OCI-LY7 (cell line): ENCODE results near the gene USF2. TPM values are rescaled to one million over a fixed set of nuclear protein-coding genes. Genes with fewer than 3 reads are reported as not detected.

Experiments used
- BruUV-seq: library from RNA; stranded (reverse); fragments of 400-500 nt; replicated peaks from 2 replicates; lab custom pipeline; 2021; lab: Mats Ljungman, UMichigan
- CTCF ChIA-PET: fragments of 300-600 bp; sonication (Branson Sonifier 250); formaldehyde crosslinking; loops from one replicate; lab custom pipeline; 2022; ENCODE audit warnings: antibody characterized with exemption; ENCODE audit not compliant: unreplicated experiment; lab: Charles Lee
- POLR2A ChIA-PET: fragments of 300-600 bp; sonication (Branson Sonifier 250); formaldehyde crosslinking; loops from one replicate; lab custom pipeline; 2022; ENCODE audit warnings: antibody characterized with exemption; lab: Charles Lee
- DNase-seq: peaks from one replicate; pipeline ENCODE4 v3.0.0-alpha.2; 2015; ENCODE audit warnings: low spot score
- H2AFZ ChIP-seq: fragments of 200-600 bp; sonication (generic), shearing (Covaris generic); 2 replicates; pipeline ENCODE4 v1.6.1; 2014; ENCODE audit warnings: mild to moderate bottlenecking, antibody characterized with exemption, low read length, moderate library complexity
- H3K27ac ChIP-seq: fragments of 200-600 bp; sonication (generic); 2 replicates; pipeline ENCODE4 v1.5.1; 2014; ENCODE audit warnings: mixed run types, low read depth, mild to moderate bottlenecking, moderate library complexity, low read length, inconsistent platforms; ENCODE audit not compliant: poor library complexity, severe bottlenecking
- H3K36me3 ChIP-seq: fragments of 200-600 bp; sonication (generic); 2 replicates; pipeline ENCODE4 v1.6.1; 2014; ENCODE audit warnings: mild to moderate bottlenecking, antibody characterized with exemption, low read length, moderate library complexity, mixed read lengths; ENCODE audit not compliant: insufficient read depth
- H3K4me1 ChIP-seq: fragments of 200-600 bp; sonication (generic); 2 replicates; pipeline ENCODE4 v1.5.1; 2014; ENCODE audit warnings: mild to moderate bottlenecking, low read length; ENCODE audit not compliant: insufficient read depth, poor library complexity, severe bottlenecking
- H3K4me2 ChIP-seq: fragments of 200-600 bp; sonication (generic); 2 replicates; pipeline ENCODE4 v1.6.1; 2014; ENCODE audit warnings: mild to moderate bottlenecking, low read length
- H3K4me3 ChIP-seq: fragments of 200-600 bp; sonication (generic); 2 replicates; pipeline ENCODE4 v1.5.1; 2014; ENCODE audit warnings: mild to moderate bottlenecking, low read depth, low read length; ENCODE audit not compliant: poor library complexity, severe bottlenecking
- H3K79me2 ChIP-seq: fragments of 200-600 bp; sonication (generic); 2 replicates; pipeline ENCODE4 v1.6.1; 2016; ENCODE audit warnings: low read depth, mild to moderate bottlenecking, low read length, moderate library complexity, mixed read lengths; ENCODE audit not compliant: insufficient read depth
- H3K9me2 ChIP-seq: fragments of 200-600 bp; sonication (generic); 2 replicates; pipeline ENCODE4 v1.6.1; 2016; ENCODE audit warnings: mild to moderate bottlenecking, low read length, mixed read lengths; ENCODE audit not compliant: insufficient read depth
- H3K9me3 ChIP-seq: fragments of 200-600 bp; sonication (generic); 2 replicates; pipeline ENCODE4 v1.6.1; 2014; ENCODE audit warnings: mild to moderate bottlenecking, mixed run types, low read length, mixed read lengths
- H4K20me1 ChIP-seq: fragments of 200-600 bp; sonication (generic); 2 replicates; pipeline ENCODE4 v1.6.1; 2014; ENCODE audit warnings: mild to moderate bottlenecking, antibody characterized with exemption, low read length, moderate library complexity, mixed read lengths; ENCODE audit not compliant: insufficient read depth
- EZH2phosphoT487 ChIP-seq: fragments of 200-600 bp; sonication (generic); IDR thresholded peaks from 2 replicates; pipeline ENCODE4 v1.6.1; 2018; ENCODE audit warnings: low read depth, borderline replicate concordance, mild to moderate bottlenecking, mixed run types, antibody characterized with exemption, low read length, moderate library complexity, mixed read lengths
- intact Hi-C: fragments of 100-400 bp; cut with micrococcal nuclease; formaldehyde crosslinking; loops from one replicate; pipeline ENCODE4 v1.10.0; 2022; ENCODE audit not compliant: unreplicated experiment
- total RNA-seq, 2 experiments: library from RNA; depleted of rRNA in 1 of 2; stranded (reverse); fragments of >200 nt in 1 of 2; shearing (Covaris generic) in 1 of 2; gene quantifications; 2 replicates each; pipeline ENCODE4 v1.2.3, GENCODE V29; 2014 to 2022
- TF ChIP-seq, protein P1 (sequence below): fragments of 200-600 bp; sonication (generic); conservative IDR thresholded peaks from 2 replicates; pipeline ENCODE4 v1.5.1; 2014; ENCODE audit warnings: mild to moderate bottlenecking, antibody characterized with exemption, low read length, moderate library complexity, mixed read lengths

Gene USF2
- total RNA-seq, 2 experiments from 2014 or later: 105 to 155 TPM

DNA sequence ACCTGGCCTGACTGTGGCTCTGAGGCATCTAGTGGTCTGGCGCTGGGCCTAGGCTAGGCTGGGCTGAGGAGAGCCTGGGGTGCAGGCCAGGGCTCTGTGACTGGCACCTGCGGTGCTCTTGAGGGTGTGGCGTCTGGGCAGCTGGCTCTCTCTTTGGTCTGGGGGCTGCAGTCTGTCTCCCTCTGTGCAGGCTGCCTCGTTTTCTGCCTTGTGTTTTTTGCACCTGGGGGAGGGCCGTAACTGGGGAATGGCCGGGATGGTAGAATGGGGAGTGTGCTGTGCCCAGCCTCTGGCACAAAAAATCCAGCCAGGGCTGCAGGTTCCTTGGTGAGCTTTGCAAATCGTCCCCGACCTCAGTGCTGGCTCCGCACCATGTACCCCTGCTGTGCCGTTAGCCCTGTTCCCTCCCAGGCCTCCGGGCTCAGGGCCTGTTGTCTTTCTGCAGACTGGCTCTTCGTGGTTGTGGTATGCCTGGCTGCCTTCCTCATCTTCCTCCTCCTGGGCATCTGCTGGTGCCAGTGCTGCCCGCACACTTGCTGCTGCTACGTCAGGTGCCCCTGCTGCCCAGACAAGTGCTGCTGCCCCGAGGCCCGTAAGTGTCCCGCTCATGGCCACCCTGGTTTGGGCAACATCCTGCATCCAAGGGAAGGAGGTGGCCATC is 6.5 kb upstream of the USF2 start:
- H3K9me2 ChIP-seq: no peaks in the 10 kb centered on the region
- TF ChIP-seq, protein P1, sequence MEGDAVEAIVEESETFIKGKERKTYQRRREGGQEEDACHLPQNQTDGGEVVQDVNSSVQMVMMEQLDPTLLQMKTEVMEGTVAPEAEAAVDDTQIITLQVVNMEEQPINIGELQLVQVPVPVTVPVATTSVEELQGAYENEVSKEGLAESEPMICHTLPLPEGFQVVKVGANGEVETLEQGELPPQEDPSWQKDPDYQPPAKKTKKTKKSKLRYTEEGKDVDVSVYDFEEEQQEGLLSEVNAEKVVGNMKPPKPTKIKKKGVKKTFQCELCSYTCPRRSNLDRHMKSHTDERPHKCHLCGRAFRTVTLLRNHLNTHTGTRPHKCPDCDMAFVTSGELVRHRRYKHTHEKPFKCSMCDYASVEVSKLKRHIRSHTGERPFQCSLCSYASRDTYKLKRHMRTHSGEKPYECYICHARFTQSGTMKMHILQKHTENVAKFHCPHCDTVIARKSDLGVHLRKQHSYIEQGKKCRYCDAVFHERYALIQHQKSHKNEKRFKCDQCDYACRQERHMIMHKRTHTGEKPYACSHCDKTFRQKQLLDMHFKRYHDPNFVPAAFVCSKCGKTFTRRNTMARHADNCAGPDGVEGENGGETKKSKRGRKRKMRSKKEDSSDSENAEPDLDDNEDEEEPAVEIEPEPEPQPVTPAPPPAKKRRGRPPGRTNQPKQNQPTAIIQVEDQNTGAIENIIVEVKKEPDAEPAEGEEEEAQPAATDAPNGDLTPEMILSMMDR: no peak
- TF ChIP-seq EZH2phosphoT487: no peak
- ChIA-PET POLR2A (no interaction called here), CTCF (no interaction called here)
- H3K4me3 ChIP-seq: no peak overlapping the region
- DNase-seq: no peak
- H3K9me3 ChIP-seq: no peaks in the 10 kb centered on the region
- no peak overlapping the region for H3K27ac ChIP-seq
- no peaks in the 10 kb centered on the region for H4K20me1 ChIP-seq
- H2AFZ ChIP-seq: no peak overlapping the region
- H3K4me2 ChIP-seq: no peak overlapping the region
- intact Hi-C loops: no loop called here
- peaks cover 3% of the 10 kb centered on the region; the same call in 1 of the 2 replicates for H3K79me2 ChIP-seq
- H3K36me3 ChIP-seq: peaks cover 58% of the 10 kb centered on the region
- BruUV-seq: no TSS peak
- H3K4me1 ChIP-seq: peaks cover 35% of the 10 kb centered on the region

DNA sequence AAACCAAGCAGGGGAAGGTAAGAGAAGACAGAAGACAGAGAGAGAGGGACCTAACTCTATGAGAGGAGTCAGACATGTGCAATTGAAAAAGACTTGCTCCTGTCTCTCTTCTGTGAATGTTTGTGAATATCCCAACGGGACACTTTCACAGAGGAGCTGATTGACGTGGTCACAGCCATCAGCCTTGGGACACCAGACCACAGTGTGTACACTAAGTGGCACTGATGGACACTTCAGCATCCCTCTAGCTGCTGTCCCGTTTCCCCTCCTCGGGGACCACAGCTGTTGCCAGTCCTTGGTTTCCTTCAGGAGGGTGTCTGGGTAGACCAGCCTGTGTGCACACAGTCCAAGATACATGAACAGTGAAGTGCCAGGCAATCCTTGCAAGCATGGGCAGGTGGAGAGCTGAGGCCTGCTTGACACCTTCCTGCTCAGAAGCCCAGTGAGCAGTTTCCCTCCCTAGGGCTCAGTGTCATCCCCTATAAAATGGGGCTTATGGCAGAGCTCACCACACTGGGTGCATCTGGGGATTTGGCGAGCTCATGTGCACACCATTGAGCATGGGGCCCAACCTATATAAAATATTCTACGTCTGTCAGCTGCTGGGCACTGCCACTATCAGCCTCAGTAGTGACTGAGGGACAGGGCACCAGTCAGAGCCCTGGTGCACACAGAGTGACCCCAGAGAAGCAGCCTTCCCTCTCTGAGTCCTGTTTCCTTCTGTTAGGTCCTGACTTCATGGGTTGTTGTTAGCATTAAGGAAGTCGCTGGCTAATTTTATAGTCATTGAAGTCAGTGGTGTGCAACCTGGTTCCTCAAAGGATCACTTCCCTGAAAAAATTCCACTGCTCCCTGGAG is 4.3 kb upstream of the USF2 start:
- intact Hi-C loops: loop anchor here (5.0 kb wide), 1 partner anchor 122 kb away; the partner anchor contains the start of gene FXYD7
- Histone ChIP-seq H3K4me3 (no peak overlapping the region), H3K79me2 (peaks cover 9% of the 10 kb centered on the region; the same call in 1 of the 2 replicates), H2AFZ (no peak overlapping the region), H3K4me2 (peak overlapping the region; percentile 18; the same call in 1 of the 2 replicates), H4K20me1 (no peaks in the 10 kb centered on the region), H3K4me1 (peaks cover 33% of the 10 kb centered on the region), H3K27ac (peak overlapping the region; percentile 39), H3K9me2 (no peaks in the 10 kb centered on the region), H3K9me3 (no peaks in the 10 kb centered on the region), H3K36me3 (peaks cover 63% of the 10 kb centered on the region)
- BruUV-seq: TSS peak; percentile 52
- POLR2A ChIA-PET: interaction anchor here (0.7 kb wide), 1 partner anchor 27 kb away, joined by 3 read pairs; no protein-coding TSS in a partner anchor
- DNase-seq: no peak
- CTCF ChIA-PET: no interaction called here
- no peak for TF ChIP-seq EZH2phosphoT487
- TF ChIP-seq, protein P1: no peak
